Activated CD8-positive, alpha-beta memory T cell treated with anti-CD3 and anti-CD28 coated beads, Interleukin-2, amount 50 U/mL, for 1 hour (primary cell): ENCODE results near the gene MEGF6.

Experiments
- DNase-seq: peaks from one replicate; pipeline ENCODE4 v3.0.0-alpha.2; 2020; ENCODE audit errors: extremely low read depth

MEGF6 gene

DNA sequence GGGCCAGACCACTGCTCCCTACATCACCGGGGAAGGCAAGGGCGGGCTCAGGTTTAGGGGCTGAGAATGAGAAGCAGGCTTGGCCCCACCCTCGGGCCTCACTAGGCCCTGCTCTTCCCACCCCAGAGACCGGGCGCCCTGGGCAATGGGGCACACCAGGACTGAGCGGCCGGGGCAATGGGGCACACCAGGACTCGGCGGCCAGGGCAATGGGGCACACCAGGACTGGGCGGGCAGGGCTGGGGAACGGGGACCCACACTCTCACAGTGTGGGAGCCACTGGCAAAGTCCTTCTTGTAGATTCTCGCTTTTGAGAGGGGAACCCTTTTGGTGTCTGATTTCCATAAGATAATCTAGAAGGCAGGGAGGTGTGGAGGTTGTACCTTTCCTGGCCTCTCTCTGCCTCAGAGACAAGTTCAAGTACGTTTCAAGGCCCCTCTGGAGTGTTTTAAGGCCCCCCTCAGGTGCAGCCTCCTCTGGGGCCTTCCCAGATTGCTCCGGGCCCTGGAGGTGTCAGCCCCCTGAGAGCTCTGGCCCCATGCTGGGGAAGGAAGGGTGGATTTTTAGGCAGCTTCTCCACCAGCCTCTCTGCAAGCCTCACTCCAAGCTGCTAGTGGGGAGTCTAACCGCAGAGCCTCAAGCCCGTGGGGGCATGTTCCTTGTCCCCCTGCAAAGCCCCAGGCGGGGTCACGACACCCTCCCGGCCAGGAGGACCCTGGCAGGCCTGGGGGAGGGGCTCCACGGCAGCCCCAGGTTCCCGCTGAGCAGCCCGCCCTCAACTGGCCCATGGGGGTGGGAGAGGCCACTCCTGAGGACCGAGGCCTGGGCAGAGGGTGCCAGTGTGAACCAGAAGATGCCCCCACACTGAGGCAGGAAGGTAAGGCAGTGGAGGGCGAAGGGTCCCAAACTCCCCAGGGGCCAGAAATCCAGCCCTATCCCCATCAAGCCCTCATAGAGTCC is 90.6 kb downstream of the MEGF6 start:
- DNase-seq = no peak

DNA sequence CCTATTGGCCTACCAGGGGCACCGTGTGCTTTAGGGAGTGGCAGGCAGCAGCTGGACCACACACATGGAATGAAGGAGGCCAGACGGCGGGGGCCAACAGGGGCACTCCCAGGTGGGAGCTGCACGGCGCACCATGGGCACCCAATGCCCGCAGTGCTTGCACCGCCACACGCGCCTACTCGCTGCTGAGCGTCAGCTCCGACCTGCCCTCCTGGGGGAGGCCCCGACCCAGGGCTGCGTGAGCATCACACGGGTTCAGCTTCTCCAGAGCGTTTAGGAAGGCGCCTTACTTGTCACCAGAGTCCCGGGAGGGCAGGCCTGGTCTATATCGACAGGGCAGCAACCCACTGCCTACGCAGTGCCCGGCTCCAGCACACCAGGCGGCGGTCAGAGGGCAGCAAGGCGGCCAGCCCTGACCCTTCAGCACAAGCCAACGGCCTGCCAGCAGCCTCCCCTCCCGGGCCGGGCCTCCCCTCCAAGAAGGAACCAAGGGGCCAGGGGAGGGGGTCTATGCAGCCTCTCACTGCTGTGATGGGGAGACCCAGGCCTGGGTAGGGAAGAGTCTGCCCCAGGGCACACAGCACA is 91.9 kb downstream of the MEGF6 start:
- no peak for DNase-seq

DNA sequence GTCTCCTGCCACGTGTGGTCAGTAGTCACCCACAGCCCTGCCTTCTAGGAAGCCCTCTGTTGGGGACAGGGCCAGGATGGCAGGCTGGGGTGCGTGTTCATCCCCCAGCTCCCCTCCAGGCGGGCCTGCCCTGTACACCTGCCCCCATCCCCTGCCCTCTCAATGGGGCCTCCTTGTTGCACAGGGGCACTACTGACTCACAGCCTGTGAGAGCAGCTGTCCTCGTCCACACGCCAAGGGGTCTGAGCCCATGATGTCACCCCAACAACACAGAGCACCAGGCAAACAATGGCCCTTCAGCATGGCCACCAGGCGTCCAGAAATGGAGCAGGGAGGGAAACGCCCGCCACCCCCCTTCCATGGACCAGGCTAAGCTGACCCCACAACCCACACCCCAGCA is 92.6 kb downstream of the MEGF6 start:
- DNase-seq = no peak

DNA sequence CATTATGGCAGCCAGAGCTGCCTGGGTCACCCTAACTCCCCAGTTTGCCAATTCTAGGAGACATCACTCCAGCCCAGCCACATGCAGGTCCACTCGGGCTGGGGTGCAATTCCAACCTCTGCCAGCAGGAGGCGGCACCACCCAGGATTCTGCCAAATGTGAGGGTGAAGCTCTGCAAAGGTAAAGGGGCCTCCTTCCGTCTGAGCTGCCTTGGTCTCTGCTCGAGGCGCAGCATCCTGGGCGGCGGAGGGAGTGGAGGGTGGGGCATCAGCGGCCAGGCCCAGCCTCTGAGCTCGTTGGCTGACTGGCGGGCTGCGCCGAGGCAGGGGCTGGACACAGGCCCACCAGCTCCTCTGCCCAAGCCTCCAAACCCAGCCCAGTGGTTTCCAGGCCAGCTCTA is 93.1 kb downstream of the MEGF6 start:
- no peak for DNase-seq

DNA sequence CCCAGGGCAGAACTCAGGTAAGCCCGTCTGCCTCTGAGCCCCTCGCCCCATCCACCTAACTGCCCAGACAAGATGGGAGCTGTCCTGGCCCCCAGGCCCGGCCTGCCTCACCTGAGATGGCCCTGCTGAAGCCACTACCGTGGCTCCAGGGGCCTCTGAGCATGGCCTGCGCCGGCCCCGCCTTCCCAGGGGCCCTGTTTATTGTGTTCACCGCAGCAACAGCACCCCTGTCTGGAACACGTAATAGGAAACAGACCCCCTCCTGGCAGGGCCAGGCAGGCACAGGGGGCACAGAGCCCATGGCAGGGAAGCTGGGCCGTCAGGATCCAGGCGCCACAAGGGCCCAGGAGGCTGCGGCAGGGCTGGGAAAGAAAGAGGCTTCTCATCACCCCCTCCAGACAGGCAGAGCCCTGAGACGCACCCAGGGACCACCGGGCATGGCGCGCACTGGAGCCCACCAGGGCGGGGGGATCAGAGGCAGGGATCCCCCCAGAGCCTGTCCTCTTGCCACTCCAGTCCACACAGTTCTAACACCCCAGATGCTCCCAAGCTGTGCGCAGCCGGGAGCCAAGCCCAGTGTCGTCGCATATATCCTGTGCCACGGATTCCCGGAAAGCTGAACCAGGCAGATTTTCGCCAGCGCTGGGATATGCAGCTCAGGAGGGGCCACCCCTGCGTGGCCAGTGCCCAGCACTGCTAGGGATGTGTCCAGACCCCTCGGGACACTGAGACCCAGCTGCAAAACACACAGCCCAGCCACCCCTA is 94.2 kb downstream of the MEGF6 start:
- DNase-seq = no peak

DNA sequence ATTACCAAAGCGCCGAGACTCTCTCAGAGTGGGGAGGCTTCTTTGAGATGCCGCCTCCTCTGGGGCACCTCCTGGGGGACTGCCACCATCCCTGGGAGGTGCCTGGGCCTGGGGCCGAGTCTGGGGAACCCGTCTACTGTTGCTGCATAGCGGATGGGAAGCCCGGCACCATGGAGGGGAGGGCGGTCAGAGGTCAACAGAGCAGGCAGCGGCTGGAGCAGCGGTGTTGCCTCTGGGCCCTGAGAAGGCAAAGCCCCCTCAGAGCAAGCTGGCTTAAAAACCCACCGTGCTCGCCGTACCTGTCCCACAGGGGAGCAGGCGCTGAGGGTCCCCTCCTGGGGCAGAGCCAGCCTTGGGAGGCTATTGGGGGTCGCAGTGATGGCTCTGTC is 94.8 kb downstream of the MEGF6 start:
- DNase-seq = no peak

DNA sequence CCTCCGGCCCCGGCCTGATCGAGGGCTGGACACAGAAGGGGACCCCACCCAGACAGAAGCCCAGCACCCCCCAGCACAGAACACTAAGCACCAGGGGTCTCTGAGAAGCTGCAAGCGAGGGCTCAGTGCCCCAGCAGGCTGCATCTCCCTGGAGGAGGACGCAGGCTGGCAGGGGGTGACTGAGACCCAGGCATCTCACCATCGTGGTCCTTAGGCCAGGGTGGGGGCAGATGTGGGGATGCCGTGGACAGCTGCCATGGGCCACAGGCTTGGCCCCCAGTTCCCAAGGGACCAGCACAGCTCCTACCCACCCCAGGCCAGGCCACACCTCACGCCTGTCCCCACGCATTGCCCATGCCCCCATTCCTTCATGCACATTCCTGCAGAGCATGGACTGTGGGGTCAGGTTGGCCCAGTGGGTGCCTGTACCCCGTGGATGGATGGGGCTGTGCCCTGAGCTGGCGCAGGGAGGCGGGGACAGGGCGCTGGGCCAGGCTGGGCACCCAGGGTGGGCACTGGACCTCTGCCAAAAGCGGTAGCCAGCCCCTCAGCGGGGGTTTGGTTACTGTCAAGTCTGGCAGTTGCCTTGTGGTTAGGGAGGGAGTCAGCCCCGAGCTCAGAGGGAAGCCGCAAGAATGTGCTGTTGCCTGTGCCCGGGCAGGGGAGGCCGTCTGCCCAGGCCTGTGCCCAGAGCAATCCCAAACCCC is 95.4 kb downstream of the MEGF6 start:
- DNase-seq = no peak

DNA sequence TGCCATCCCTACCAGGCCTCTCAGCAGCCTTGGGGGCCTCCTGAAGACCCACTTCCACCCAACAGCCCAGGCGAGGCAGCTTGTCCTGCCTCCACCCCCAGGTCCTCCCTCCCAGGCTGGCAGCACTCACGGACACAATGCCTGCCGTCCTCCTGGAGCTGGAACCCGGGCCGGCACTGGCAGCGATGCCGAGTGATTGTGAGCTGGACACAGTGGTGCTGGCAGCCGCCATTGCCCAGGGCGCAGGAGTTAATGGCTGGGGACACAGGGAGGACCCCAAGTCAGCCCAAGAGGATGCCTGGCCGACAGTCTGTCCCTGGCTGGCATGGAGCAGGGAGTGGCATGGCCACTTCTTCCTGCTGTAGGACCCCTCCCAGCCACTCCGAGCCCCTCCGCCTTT is 96.0 kb downstream of the MEGF6 start:
- no peak for DNase-seq

DNA sequence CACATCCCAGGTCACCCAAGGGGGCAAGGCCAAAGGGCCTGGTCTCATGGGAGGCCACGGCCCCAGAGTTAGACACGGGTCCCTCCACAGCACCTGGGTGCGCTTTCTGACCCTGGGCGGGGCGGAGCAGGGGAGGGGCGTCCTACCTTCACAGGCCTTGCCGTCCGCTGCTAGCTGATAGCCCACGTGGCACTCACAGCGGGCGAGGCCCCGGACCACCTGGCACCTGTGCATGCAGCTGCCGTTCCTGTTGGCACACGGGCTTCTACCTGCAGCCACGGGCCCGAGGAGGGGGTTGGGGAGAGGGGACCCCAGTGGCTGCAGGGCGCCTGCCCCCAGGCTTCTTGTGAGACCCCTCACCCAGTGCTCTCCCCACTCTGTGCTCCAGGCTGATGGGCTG is 96.9 kb downstream of the MEGF6 start:
- DNase-seq = no peak

DNA sequence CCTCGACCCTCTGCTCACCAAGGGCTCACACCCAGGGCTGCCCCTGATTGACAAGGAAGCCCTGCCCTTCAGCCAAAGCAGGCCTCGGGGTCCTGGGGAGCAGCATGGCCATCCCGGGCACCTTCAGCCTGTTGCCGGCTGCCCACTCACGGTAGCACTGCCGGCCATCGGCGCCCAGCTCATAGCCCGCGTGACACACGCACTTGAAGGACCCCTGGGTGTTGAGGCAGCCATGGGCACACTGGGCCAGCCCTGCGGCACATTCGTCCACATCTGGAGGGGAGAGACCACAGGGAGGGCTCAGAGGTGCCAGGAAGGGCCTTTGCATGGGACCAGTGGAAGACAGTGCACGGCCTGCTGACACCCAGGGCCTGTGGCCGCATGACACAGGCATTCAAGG is 99.5 kb downstream of the MEGF6 start:
- DNase-seq = no peak

DNA sequence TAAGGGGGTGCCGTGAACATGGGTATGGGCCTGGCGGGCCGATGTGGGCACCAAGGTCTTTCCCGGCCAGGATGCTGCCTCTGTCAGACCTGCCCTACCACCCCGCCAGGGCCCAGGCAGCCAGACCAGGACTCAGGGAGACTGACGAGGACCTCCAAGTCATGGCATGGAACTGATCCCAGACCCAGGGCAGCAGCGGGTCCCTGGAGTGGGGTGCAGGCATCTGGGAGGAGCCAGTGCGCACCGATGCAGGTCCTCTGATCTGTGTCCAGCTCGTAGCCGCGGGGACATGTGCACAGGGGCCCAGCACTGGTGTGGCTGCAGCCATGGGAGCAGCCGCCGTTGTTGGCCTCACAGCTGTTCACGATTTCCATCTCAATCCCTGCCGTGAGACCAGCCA is 100.0 kb downstream of the MEGF6 start:
- no peak for DNase-seq

DNA sequence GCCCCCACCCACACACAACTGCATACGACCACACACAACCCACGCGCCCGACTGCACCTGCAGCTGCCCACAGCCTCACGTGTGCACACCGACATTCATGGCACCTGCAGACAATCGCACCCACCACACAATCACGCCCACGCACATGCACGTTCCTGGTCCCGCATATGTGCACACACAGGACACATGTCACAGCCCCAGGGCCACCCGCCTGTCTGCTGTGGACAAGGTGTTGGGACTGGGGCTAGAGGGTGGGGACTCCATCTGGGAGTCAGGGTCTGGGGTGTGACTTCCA is 100.4 kb downstream of the MEGF6 start:
- no peak for DNase-seq

DNA sequence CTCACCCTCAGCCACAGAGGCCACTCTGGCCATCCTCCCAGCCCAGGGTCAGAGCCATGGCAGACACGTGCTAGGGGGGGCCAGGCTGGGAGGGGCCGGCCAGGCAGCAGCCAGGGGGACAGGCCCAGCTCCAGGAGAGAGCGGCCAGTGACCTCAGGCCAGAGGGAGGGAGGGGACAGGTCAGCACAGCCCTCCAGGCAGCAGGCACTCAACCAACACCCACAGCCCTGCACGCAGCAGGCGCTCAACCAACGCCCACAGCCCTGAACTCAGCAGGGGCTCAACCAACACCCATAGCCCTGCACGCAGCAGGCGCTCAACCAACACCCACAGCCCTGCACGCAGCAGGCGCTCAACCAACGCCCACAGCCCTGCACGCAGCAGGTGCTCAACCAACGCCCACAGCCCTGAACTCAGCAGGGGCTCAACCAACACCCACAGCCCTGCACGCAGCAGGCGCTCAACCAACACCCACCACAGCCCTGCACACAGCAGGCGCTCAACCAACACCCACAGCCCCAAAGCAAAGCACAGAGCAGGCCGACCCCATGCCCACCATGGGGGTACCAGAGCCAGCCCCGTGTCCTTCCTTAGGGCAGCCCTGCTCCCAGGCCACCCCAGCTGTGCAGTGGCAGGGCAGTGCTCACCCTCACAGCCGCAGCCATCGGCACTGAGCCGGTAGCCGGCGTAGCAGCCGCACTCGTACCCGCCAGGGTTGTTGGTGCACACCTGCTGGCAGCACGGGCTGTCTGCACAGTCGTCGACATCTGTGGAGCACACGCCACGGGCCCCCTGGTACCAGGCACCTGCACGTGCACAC is 101.0 kb downstream of the MEGF6 start:
- no peak for DNase-seq

DNA sequence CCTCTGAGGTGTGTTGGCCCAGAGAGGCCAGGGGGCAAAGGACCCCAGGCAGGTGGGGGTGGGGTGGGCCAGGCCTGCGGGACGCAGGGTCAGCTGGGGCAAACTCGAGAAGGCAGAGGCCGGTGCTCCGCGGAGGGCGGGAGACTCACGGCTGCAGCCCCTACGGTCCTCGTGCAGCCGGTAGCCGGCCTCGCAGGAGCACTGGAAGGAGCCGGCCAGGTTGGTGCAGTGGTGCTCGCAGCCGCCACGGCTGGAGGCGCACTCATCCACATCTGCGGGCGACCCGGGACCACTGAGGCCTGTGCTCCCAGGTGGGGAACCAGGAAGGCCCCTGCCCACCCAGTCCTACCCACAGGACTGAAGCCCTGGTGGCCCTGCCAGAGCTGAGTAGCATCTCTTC is 101.6 kb downstream of the MEGF6 start:
- DNase-seq = no peak

DNA sequence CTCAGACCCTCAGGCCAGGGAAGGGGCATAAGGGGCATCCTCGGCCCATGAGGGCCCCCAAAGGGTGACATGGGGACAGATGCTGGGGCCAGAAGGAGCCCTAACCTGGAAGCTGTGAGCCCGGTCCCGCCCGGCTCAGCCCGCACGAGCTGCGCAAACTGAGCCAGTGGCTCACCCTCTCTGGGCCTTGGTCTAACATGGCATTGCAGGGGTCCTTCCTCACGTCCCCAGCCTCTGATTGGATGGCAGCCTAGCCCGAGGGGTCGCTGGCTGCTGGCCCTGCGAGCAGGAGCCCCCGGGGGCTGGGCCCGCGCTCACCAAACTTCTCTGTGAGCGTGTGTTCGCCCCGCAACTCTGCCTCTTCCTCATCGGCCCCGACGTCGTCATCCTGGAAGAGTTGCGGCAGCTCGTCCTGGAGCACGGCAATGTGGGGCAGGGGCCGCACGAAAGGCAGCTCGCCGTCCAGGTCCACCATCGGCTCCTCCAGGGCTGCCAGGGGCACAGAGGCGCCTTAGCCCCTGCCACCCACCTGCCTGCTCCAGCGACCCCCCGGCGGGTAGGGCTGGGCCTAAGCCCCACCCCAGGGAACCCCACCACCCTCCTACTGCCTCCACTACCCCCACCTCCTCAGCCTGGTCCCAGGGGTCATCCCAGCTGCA is 102.4 kb downstream of the MEGF6 start:
- no peak for DNase-seq

DNA sequence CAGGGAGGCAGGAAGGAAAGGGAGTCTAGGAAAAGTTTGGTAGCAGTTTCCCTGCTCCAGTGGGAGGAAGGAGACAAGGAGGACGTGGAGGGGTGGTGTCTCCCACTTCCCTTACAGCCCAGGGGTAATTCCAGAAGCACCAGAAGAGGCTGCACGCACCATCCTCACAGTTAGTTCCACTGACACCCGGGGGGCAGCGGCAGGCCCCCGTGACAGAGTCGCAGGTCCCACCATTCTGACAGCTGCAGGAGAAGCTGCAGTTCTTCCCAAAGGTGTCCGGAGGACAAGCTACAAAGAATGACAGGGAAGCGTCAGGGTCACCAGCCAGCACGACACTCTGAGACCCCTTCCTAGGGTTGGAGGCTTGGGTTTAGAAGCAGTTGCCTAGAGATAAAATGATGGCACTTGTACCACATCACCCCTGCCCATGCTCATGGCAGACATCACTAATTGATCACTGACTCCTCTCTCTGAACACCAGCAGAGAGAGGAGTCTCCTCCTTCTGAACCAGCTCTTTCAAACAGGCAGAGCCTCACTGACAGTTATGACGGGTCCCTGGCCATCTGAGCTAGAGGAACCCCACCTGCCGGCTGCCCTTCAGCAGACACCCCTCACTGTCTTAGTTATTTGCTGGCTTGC is 103.6 kb downstream of the MEGF6 start:
- DNase-seq = no peak

DNA sequence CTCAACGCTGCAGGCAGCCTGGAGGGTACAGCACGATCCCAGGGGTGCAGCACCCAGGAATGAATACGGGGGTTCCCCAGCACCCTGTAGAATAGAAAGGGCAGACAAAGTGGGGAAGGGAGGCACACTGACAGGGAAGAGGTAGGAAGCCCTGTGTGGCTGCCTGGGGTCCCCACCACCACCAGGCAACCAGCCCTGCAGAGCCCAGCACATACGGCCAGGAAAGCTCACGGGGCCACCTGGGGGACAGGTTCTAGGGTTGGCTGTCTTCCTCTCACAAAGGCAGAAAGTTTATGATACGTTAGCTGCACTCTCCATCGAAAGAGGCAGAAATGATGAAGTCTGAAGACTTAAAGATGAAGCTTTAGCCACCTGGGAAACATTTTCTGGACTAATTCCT is 104.4 kb downstream of the MEGF6 start:
- DNase-seq = no peak

DNA sequence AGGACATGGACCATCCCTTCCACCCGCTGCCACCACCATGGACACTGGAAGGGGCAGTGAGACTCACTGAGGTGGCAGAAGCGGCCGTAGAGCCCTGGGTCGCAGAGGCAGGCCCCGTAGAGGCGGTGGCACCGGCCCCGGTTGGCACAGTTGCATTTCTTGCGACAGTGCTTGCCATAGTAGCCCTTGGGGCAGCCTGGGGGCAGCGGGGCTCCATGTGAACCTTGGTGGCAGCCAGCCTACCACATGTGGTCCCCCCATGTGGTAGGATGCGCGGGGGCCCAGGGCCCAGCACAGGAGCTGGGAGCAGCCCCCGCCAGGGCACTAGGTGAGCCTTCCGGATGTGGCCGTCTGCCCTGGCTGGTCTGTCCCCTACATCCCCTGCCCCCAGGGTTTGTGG is 105.3 kb downstream of the MEGF6 start:
- no peak for DNase-seq

DNA sequence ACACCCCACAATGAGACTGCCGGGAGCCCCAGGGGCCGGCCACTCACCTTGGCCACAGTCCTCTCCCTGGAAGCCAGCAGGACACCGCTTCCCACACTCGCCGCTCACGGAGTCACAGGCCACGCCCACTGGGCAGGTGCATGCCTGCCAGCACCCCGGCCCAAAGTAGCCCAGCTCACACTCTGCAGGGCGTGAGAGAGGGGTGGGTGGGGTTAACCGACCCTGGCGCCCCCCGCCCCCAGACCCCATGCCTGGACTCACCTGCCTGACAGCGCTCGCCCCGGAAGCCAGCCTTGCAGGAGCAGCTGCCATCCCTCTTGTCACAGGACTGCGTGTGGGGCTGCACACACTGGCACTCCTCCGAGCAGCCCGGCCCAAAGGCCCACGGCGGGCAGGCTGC is 106.1 kb downstream of the MEGF6 start:
- DNase-seq = no peak

DNA sequence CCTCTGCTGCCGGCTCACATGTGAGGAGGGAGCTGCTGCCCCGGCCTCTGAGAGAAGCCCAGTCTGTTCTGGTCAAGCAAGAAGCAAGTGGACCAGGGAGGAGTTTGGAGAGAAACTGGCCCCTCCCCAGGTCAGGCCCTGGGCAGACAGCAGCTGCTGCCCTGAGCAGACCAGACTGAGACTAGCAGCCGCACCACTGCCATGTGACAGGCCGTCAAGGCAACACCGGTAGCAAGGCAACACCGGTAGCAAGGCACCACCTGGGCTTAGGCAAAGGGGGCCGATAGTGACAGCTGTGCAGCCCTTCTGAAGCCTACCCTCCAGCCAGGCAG is 106.5 kb downstream of the MEGF6 start:
- no peak for DNase-seq
